Activated CD4-positive, alpha-beta T cell treated with anti-CD3 and anti-CD28 coated beads for 36 hours (primary cell): ENCODE data around the gene CLASP1. TPM values are rescaled to one million over a fixed set of nuclear protein-coding genes. Genes with fewer than 3 reads are reported as not detected.

Experiments used
- ATAC-seq: fragments of 200-7000 bp; cut with Tn5 transposase; one replicate; pipeline ENCODE4 v1.10.0; 2021; ENCODE audit warnings: mild to moderate bottlenecking, moderate library complexity
- CTCF ChIA-PET: fragments of 350-600 bp; sonication (Branson Sonifier 250); formaldehyde crosslinking; loops from one replicate; lab custom pipeline; 2021; ENCODE audit warnings: antibody characterized with exemption; lab: Charles Lee
- POLR2A ChIA-PET: fragments of 350-600 bp; sonication (Branson Sonifier 250); formaldehyde crosslinking; loops from one replicate; lab custom pipeline; 2021; ENCODE audit warnings: antibody characterized with exemption, inconsistent platforms; lab: Charles Lee
- DNase-seq: peaks from one replicate; pipeline ENCODE4 v3.0.0-alpha.2; 2020
- H3K27ac Mint-ChIP-seq: one replicate; pipeline ENCODE4 v1.8.0; 2021; ENCODE audit warnings: mixed read lengths
- H3K27me3 Mint-ChIP-seq: one replicate; pipeline ENCODE4 v1.8.0; 2021; ENCODE audit warnings: mixed read lengths
- H3K36me3 Mint-ChIP-seq: one replicate; pipeline ENCODE4 v1.8.0; 2021; ENCODE audit warnings: low read depth, mixed read lengths
- H3K4me1 Mint-ChIP-seq: one replicate; pipeline ENCODE4 v1.8.0; 2021; ENCODE audit warnings: mixed read lengths
- H3K4me3 Mint-ChIP-seq: one replicate; pipeline ENCODE4 v1.8.0; 2021; ENCODE audit warnings: mild to moderate bottlenecking, moderate library complexity, mixed read lengths
- H3K9me3 Mint-ChIP-seq: one replicate; pipeline ENCODE4 v1.8.0; 2021; ENCODE audit warnings: low read depth, mixed read lengths
- intact Hi-C, 2 experiments: fragments of 100-400 bp; cut with DNase I in 1 of 2; cut with micrococcal nuclease in 1 of 2; formaldehyde crosslinking; loops; one replicate each; pipeline versions ENCODE4 v1.14.2 to v1.15.1; 2022 to 2024; cut with DNase I, micrococcal nuclease
- total RNA-seq, 2 experiments: library from RNA; stranded (reverse); gene quantifications; one replicate each; pipeline ENCODE4 v1.2.3, GENCODE V29; 2021

Gene CLASP1
- total RNA-seq, 2 experiments from 2014 or later: 56.8 to 75.6 TPM

DNA sequence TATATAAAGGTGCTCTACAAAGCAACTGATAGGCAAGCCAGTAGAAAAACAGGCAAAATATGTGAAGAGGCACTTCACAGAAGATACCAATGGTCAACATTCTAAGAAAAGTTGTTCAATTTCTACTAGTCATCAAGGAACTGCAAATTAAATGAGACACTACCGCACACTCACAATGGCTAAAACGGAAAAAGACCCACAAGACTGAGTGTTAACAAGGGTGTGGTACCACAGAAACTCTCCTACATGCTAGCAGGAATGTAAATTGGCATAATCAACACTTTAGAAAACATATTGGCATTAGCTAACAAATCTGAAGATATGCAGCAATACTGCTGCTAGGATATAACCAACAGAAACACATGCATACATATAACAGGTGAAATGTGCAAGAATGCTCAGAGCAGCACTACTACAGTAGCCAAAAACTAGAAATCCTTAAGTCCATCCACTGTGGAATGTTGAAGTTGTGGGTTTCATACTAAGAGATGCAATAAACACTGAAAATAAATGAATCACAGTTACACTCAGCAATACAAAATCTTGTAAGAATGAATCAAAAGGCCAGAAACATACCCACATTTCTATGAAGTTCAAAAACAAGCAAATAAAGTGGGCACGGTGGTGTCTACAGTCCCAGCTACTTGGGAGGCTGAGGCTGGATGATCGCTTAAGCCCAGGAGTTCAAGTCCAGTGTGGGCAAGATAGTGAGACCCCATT, 109.4 kb downstream of the CLASP1 start:
- Mint-ChIP-seq H3K27ac (no peak overlapping the region), H3K4me3 (no peak overlapping the region), H3K36me3 (peaks cover 2% of the 10 kb centered on the region), H3K27me3 (no peaks in the 10 kb centered on the region), H3K4me1 (peaks cover 27% of the 10 kb centered on the region), H3K9me3 (no peaks in the 10 kb centered on the region)
- ChIA-PET CTCF (no interaction called here), POLR2A (interaction anchor here (0.7 kb wide), 1 partner anchor 11 kb away, joined by 3 read pairs; no protein-coding TSS in a partner anchor)
- ATAC-seq (peak; percentile 39), DNase-seq (no peak)
- intact Hi-C loops: loop anchor here in 1 of 2 experiments (10.0 kb wide), 1 partner anchor 135 kb away; no protein-coding TSS in a partner anchor

- POLR2A ChIA-PET: interaction anchor here (1.1 kb wide), 1 partner anchor 15 kb away, joined by 3 read pairs; no protein-coding TSS in a partner anchor
Observed at GRCh38 chr2:121536850-121537557, 112.3 kb downstream of the CLASP1 start.

DNA sequence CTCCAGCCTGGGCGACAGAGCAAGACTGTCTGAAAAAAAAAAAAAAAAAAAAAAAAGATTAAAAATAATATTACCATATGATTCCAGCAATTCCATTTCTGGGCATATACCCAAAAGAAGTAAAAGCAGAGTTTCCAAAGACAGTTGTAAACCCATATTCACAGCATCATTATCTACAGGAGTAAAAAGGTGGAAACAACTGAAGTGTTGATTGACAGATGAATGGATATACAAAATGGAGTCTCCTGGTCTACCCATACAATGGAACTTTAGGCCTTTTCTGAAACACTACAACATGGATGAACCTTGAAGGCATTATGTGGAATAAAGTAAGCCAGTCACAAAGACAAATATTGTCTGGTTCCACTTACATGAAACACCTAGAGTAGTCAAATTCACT, 112.9 kb downstream of the CLASP1 start:
- Mint-ChIP-seq H3K9me3 (no peaks in the 10 kb centered on the region), H3K36me3 (peaks cover 2% of the 10 kb centered on the region), H3K27ac (no peak overlapping the region), H3K27me3 (no peaks in the 10 kb centered on the region), H3K4me3 (no peak overlapping the region), H3K4me1 (peaks cover 39% of the 10 kb centered on the region)
- ATAC-seq (no peak), DNase-seq (no peak)
- intact Hi-C loops: loop anchor here in 1 of 2 experiments (10.0 kb wide), 1 partner anchor 132 kb away; no protein-coding TSS in a partner anchor
- ChIA-PET POLR2A (interaction anchor here (1.1 kb wide), 1 partner anchor 16 kb away, joined by 3 read pairs; no protein-coding TSS in a partner anchor), CTCF (interaction anchor here (0.7 kb wide), 1 partner anchor 202 kb away, joined by 6 read pairs; no protein-coding TSS in a partner anchor)

More at GRCh38 chr2:121536850-121537557, 112.3 kb downstream of the CLASP1 start:
- CTCF ChIA-PET: no interaction called here
- intact Hi-C loops: loop anchor here in 1 of 2 experiments (10.0 kb wide), 1 partner anchor 132 kb away; no protein-coding TSS in a partner anchor
- H3K27me3 Mint-ChIP-seq: no peaks in the 10 kb centered on the region
- peaks cover 35% of the 10 kb centered on the region for H3K4me1 Mint-ChIP-seq
- peaks cover 2% of the 10 kb centered on the region for H3K36me3 Mint-ChIP-seq
- no peak overlapping the region for H3K4me3 Mint-ChIP-seq
- DNase-seq: no peak
- no peaks in the 10 kb centered on the region for H3K9me3 Mint-ChIP-seq
- ATAC-seq: no peak
- no peak overlapping the region for H3K27ac Mint-ChIP-seq

- ATAC-seq: no peak
- Mint-ChIP-seq H3K36me3 (peaks cover 5% of the 10 kb centered on the region), H3K4me3 (no peak overlapping the region), H3K27me3 (no peaks in the 10 kb centered on the region), H3K27ac (no peak overlapping the region), H3K4me1 (peaks cover 39% of the 10 kb centered on the region), H3K9me3 (no peaks in the 10 kb centered on the region)
- intact Hi-C loops: loop anchor here in 1 of 2 experiments (5.0 to 10.0 kb wide), 2 partner anchors 58 to 129 kb away; no protein-coding TSS in a partner anchor
- CTCF ChIA-PET: no interaction called here
- POLR2A ChIA-PET: no interaction called here
- no peak for DNase-seq
Observed at GRCh38 chr2:121534007-121534406, 115.3 kb downstream of the CLASP1 start.

- H3K9me3 Mint-ChIP-seq: no peaks in the 10 kb centered on the region
- no peak overlapping the region for H3K27ac Mint-ChIP-seq
- POLR2A ChIA-PET: interaction anchor here (2.9 to 3.3 kb wide), 2 partner anchors 167 to 204 kb away, joined by 42 to 52 read pairs; partner anchors contain the start of gene NIFK
- peaks cover 15% of the 10 kb centered on the region for H3K36me3 Mint-ChIP-seq
- no peak for DNase-seq
- H3K27me3 Mint-ChIP-seq: no peaks in the 10 kb centered on the region
- H3K4me1 Mint-ChIP-seq: peaks cover 50% of the 10 kb centered on the region
- H3K4me3 Mint-ChIP-seq: no peak overlapping the region
- intact Hi-C loops: loop anchor here in 1 of 2 experiments (5.0 to 10.0 kb wide), 2 partner anchors 59 to 128 kb away; no protein-coding TSS in a partner anchor
- CTCF ChIA-PET: interaction anchor here (1.3 to 1.8 kb wide), 2 partner anchors 12 to 188 kb away, joined by 6 to 9 read pairs; no protein-coding TSS in a partner anchor
- ATAC-seq: no peak
Observed at GRCh38 chr2:121532894-121533293, 116.4 kb downstream of the CLASP1 start.

DNA sequence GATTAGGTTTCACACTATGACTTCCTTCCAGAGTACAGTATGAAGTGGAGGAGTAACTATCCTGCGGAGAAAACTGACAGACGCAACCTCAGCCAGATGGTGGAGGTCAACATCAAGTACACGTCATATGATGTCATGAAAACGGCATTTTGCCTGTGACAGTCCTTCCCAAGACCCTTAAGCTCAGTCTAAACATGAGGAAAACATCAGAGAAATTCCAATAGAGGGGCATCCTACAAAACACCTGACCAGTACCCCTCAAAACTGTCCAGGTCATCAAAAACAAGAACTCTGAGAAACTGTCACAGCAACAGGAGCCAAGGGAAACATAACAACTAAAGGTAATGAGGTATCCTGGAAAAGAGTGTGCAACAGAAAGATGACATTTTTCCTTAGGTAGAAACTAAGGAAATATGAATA, 116.9 kb downstream of the CLASP1 start:
- DNase-seq (no peak), ATAC-seq (no peak)
- Mint-ChIP-seq H3K4me1 (peaks cover 54% of the 10 kb centered on the region), H3K27ac (no peak overlapping the region), H3K9me3 (peaks cover 2% of the 10 kb centered on the region), H3K4me3 (peak overlapping the region; percentile 18), H3K27me3 (no peaks in the 10 kb centered on the region), H3K36me3 (peaks cover 20% of the 10 kb centered on the region)
- ChIA-PET CTCF (interaction anchor here (0.6 to 4.7 kb wide), 4 partner anchors 13 to 189 kb away, joined by 3 to 22 read pairs (median 8); partner anchors contain the start of gene CLASP1), POLR2A (interaction anchor here (0.6 to 3.3 kb wide), 10 partner anchors 36 to 832 kb away, joined by 3 to 84 read pairs (median 12); partner anchors contain the start of genes CLASP1 and NIFK)
- intact Hi-C loops: loop anchor here in 1 of 2 experiments (5.0 to 10.0 kb wide), 2 partner anchors 60 to 128 kb away; no protein-coding TSS in a partner anchor

- Mint-ChIP-seq H3K27ac (peak overlapping the region; percentile 90), H3K9me3 (peaks cover 2% of the 10 kb centered on the region), H3K4me1 (peaks cover 60% of the 10 kb centered on the region), H3K4me3 (peak overlapping the region; percentile 82), H3K27me3 (no peaks in the 10 kb centered on the region), H3K36me3 (peaks cover 34% of the 10 kb centered on the region)
- intact Hi-C loops: loop anchor here (1.0 to 10.0 kb wide), 5 partner anchors 62 to 225 kb away; partner anchors contain the start of genes CLASP1 (in 2 of the 2), NIFK (in 1 of the 2) and TSN (in 1 of the 2)
- DNase-seq (peak; percentile 93), ATAC-seq (peak; percentile 53)
- POLR2A ChIA-PET: interaction anchor here (0.6 to 3.3 kb wide), 12 partner anchors 14 to 1278 kb away, joined by 3 to 84 read pairs (median 6); partner anchors contain the start of genes CLASP1, NIFK and TSN
- CTCF ChIA-PET: interaction anchor here (0.8 to 4.7 kb wide), 10 partner anchors 9 to 455 kb away, joined by 3 to 22 read pairs (median 4); partner anchors contain the start of genes CLASP1 and NIFK
Observed at GRCh38 chr2:121530212-121530705, 119.0 kb downstream of the CLASP1 start.

GRCh38 chr2:121529439-121530211, 119.6 kb downstream of the CLASP1 start:
- DNase-seq (peak; percentile 49), ATAC-seq (peak; percentile 0)
- intact Hi-C loops: loop anchor here (1.0 to 10.0 kb wide), 5 partner anchors 63 to 226 kb away; partner anchors contain the start of genes CLASP1 (in 2 of the 2), NIFK (in 1 of the 2) and TSN (in 1 of the 2)
- POLR2A ChIA-PET: interaction anchor here (0.6 to 3.3 kb wide), 9 partner anchors 10 to 1277 kb away, joined by 3 to 84 read pairs (median 6); partner anchors contain the start of genes CLASP1 and NIFK
- Mint-ChIP-seq H3K9me3 (peaks cover 2% of the 10 kb centered on the region), H3K27ac (peak overlapping the region; percentile 90), H3K4me3 (peak overlapping the region; percentile 82), H3K4me1 (peaks cover 62% of the 10 kb centered on the region), H3K36me3 (peaks cover 39% of the 10 kb centered on the region), H3K27me3 (no peaks in the 10 kb centered on the region)
- CTCF ChIA-PET: interaction anchor here (0.6 to 4.7 kb wide), 6 partner anchors 39 to 192 kb away, joined by 3 to 22 read pairs (median 8); partner anchors contain the start of gene CLASP1

GRCh38 chr2:121527009-121527682, 122.1 kb downstream of the CLASP1 start:
- peaks cover 47% of the 10 kb centered on the region for H3K36me3 Mint-ChIP-seq
- H3K27me3 Mint-ChIP-seq: no peaks in the 10 kb centered on the region

More at GRCh38 chr2:121527009-121527682, 122.1 kb downstream of the CLASP1 start:
- peak; percentile 72 for DNase-seq
- Mint-ChIP-seq H3K4me3 (peak overlapping the region; percentile 26), H3K27ac (peak overlapping the region; percentile 79), H3K9me3 (peaks cover 2% of the 10 kb centered on the region), H3K4me1 (peaks cover 54% of the 10 kb centered on the region)
- peak; percentile 30 for ATAC-seq
- ChIA-PET POLR2A (interaction anchor here (0.5 to 1.0 kb wide), 6 partner anchors 15 to 233 kb away, joined by 3 to 9 read pairs (median 4); partner anchors contain the start of gene CLASP1), CTCF (interaction anchor here (0.8 kb wide), 1 partner anchor 197 kb away, joined by 5 read pairs; no protein-coding TSS in a partner anchor)
- intact Hi-C loops: loop anchor here (1.0 kb wide), 1 partner anchor 195 kb away; no protein-coding TSS in a partner anchor
